ENCODE measurements around the gene PLAGL1. TPM values are rescaled to one million over a fixed set of nuclear protein-coding genes. Genes with fewer than 3 reads are reported as not detected.

PLAGL1 gene
- total and polyA plus RNA-seq, 2 of the 13 experiments (the other 11 are each of a cell fraction or from before 2014, with no cell fraction given): 0.60 to 2.3 TPM

GRCh38 chr6:143948208-143948607 is 59.9 kb downstream of the PLAGL1 start:
- H4K20me1 ChIP-seq (ENCODE audit: insufficient read depth, low read length): no peaks in the 10 kb centered on the region
- no peak overlapping the region for H3K4me2 ChIP-seq (ENCODE audit: low read depth, low read length)
- no peaks in the 10 kb centered on the region for H3K36me3 ChIP-seq (replicated peaks in 1 of 2; ENCODE audit: control insufficient read depth in 1 of 2, insufficient read depth in 2 of 2, low read length in 2 of 2)
- no peak for FAIRE-seq
- TF ChIP-seq ZNF280D (CRISPR knock-in tag; IDR thresholded peaks at IDR 0.05) (no peak), KLF16 (CRISPR knock-in tag; IDR thresholded peaks at IDR 0.05) (no peak), PHF20 (CRISPR knock-in tag; IDR thresholded peaks at IDR 0.05) (no peak), MAZ (IDR thresholded peaks at IDR 0.05; ENCODE audit: borderline replicate concordance, low read depth, low read length) (no peak), MAZ (CRISPR knock-in tag; IDR thresholded peaks at IDR 0.05; ENCODE audit: low read depth) (no peak), ZNF772 (CRISPR knock-in tag; IDR thresholded peaks at IDR 0.05) (no peak), AFF4 (CRISPR knock-in tag; IDR thresholded peaks at IDR 0.05) (no peak), RFXAP (CRISPR knock-in tag; IDR thresholded peaks at IDR 0.05; ENCODE audit: borderline replicate concordance) (no peak), ZNF501 (CRISPR knock-in tag; IDR thresholded peaks at IDR 0.05) (no peak), PHF21A (CRISPR knock-in tag; IDR thresholded peaks at IDR 0.05) (no peak), MLXIP (CRISPR knock-in tag; IDR thresholded peaks at IDR 0.05; ENCODE audit: borderline replicate concordance) (no peak), E2F5 (CRISPR knock-in tag; conservative IDR thresholded peaks at IDR 0.05) (no peak)
- H3K9me3 ChIP-seq (ENCODE audit: low read length): no peaks in the 10 kb centered on the region
- intact Hi-C loops (cut with micrococcal nuclease; ENCODE audit: unreplicated experiment) (no loop called here), in situ Hi-C loops (cut with HindIII; ENCODE audit: extremely low pct_ligation_motif_present, low pct_unique_long_range_greater_than_20kb) (no loop called here)
- peaks cover 16% of the 10 kb centered on the region for H3K4me1 ChIP-seq (ENCODE audit: insufficient read depth, low read length)
- no peak overlapping the region for H3K9ac ChIP-seq (ENCODE audit: insufficient read depth, low read depth, low read length)
- no peak overlapping the region for H3K27ac ChIP-seq (ENCODE audit: extremely low read length, insufficient read depth, low read length)
- no peaks in the 10 kb centered on the region for H3K79me2 ChIP-seq (ENCODE audit: insufficient read depth, low read length)
- no peak for DNase-seq (ENCODE audit: low spot score)
- no peak for ATAC-seq
- H3K4me3 ChIP-seq (replicated peaks in 1 of 3; ENCODE audit: insufficient read depth in 1 of 3, low read depth in 2 of 3, low read length in 3 of 3): no peak overlapping the region
- WGBS (ENCODE audit: low lambda C conversion rate): 63% methylated on average over 7 of the region's 7 CpGs
- H2AFZ ChIP-seq (ENCODE audit: low read length): no peak overlapping the region
- ChIA-PET POLR2A (no interaction called here), CTCF (ENCODE audit: low intra/inter-chr PET ratio, low total read pairs) (no interaction called here)
- no TSS peak for BruUV-seq (replicated peaks)
- H3K27me3 ChIP-seq (ENCODE audit: control insufficient read depth in 1 of 2, insufficient read depth in 2 of 2, low read length in 2 of 2): 0 out of 5 replicates have a peak, but pooled peaks cover 0 to 7% of the 10 kb centered on the region in 2 experiments
